T-helper 17 cell (primary cell): ENCODE data around the gene SHROOM3. TPM values are rescaled to one million over a fixed set of nuclear protein-coding genes. Genes with fewer than 3 reads are reported as not detected.
"Not testable (repeated sequence)": the region's sequence is repeated elsewhere in the genome, so short reads cannot be mapped to it uniquely, and the experiment has no call there.

ENCODE experiments used
- ATAC-seq: fragments of 150-1000 bp; cut with Tn5 transposase; 2 replicates; pipeline ENCODE4 v1.10.0; 2021; ENCODE audit warnings: mild to moderate bottlenecking, moderate library complexity
- DNase-seq, 3 donors: peaks; one replicate each; pipeline versions ENCODE4 v3.0.0 to v3.0.0-alpha.2; 2020 to 2021
- H3K9me3 ChIP-seq: one replicate; pipeline ENCODE4 v1.7.0; 2013; ENCODE audit warnings: low read length, mild to moderate bottlenecking; ENCODE audit not compliant: control insufficient read depth, poor library complexity, severe bottlenecking
- H3K27ac Mint-ChIP-seq: one replicate; pipeline ENCODE4 v1.8.0; 2022; ENCODE audit warnings: mild to moderate bottlenecking, moderate library complexity, mixed read lengths
- H3K27me3 Mint-ChIP-seq: one replicate; pipeline ENCODE4 v1.8.0; 2022; ENCODE audit warnings: mixed read lengths
- H3K36me3 Mint-ChIP-seq: one replicate; pipeline ENCODE4 v1.8.0; 2022; ENCODE audit warnings: low read depth, mixed read lengths
- H3K4me1 Mint-ChIP-seq: one replicate; pipeline ENCODE4 v1.8.0; 2022; ENCODE audit warnings: mild to moderate bottlenecking, mixed read lengths
- H3K4me3 Mint-ChIP-seq: one replicate; pipeline ENCODE4 v1.8.0; 2022; ENCODE audit warnings: mild to moderate bottlenecking, moderate library complexity, mixed read lengths
- total RNA-seq, 4 donors: library from RNA in 2 of 4; stranded (reverse) in 2 of 4; gene quantifications; one replicate each; pipeline ENCODE4 v1.2.3 and lab custom pipeline; 2022 to 2026

Gene SHROOM3
- total RNA-seq, 2 donors from 2014 or later, result not detected

DNA sequence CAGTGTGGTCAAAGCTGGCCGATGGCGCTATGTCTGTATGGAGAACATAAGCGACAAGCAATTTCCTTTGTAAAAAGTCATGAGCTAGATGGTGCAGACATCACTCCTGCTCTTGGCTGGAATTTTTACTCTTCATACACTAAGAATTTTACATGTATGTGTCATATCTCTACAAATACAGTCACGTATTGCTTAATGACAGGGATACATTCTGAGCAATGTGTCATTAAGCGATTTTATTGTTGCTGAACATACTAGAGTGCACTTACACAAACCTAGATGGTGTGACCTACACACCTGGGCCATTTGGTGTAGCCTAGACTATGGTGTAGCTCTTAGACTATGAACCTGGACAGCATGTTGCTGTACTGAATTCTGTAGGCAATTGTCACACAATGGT is 277.5 kb downstream of the SHROOM3 start:
- H3K27me3 Mint-ChIP-seq, result peaks cover 45% of the 10 kb centered on the region
- H3K36me3 Mint-ChIP-seq, result no peaks in the 10 kb centered on the region
- no peak for ATAC-seq
- no peak overlapping the region for H3K27ac Mint-ChIP-seq
- H3K9me3 ChIP-seq, result no peaks in the 10 kb centered on the region
- no peak overlapping the region for H3K4me3 Mint-ChIP-seq
- peaks cover 10% of the 10 kb centered on the region for H3K4me1 Mint-ChIP-seq
- DNase-seq, result no peak

DNA sequence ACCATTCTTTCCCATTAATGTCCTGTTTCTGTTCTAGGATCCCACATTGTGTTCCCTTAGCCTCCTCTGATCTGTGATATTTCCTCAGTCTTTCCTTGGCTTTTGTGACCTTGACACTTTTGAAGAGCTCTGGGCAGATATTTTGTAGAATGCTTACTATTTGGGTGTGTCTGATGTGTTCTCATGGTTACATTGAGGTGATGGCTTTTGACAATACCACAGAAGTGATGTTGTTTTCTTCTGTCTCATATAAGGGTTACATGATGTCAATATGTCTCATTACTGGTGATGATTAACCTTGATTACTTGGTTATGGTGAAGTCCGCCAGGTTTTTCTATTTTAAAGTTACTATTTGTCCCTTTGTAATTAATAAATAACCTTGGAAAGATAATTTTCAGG is 279.2 kb downstream of the SHROOM3 start:
- peaks cover 10% of the 10 kb centered on the region for H3K4me1 Mint-ChIP-seq
- H3K27ac Mint-ChIP-seq, result no peak overlapping the region
- no peak for ATAC-seq
- no peaks in the 10 kb centered on the region for H3K9me3 ChIP-seq
- H3K36me3 Mint-ChIP-seq, result no peaks in the 10 kb centered on the region
- no peak overlapping the region for H3K4me3 Mint-ChIP-seq
- DNase-seq, result no peak
- H3K27me3 Mint-ChIP-seq, result peaks cover 36% of the 10 kb centered on the region

DNA sequence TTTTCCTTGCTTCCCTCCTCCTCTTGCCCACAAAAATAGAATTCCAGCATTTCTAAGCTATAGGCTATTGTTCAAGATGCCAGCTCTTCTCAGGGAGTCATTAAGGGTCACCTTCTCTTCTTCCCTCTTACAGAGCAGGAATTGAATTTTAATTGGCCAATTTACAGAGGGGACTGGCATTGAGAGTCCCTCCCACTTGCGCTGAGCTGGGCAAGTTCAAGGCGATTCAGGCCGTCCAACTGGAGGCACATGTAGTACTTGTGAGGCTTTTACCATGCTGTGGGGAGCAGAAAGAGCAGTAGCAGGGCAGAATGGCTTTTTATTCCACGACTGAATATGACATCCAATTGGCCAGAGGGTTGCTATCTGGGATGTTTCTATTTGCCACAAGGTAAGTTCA is 281.0 kb downstream of the SHROOM3 start:
- Mint-ChIP-seq H3K27me3 (peaks cover 37% of the 10 kb centered on the region), H3K27ac (no peak overlapping the region), H3K4me1 (peaks cover 7% of the 10 kb centered on the region), H3K4me3 (no peak overlapping the region), H3K36me3 (no peaks in the 10 kb centered on the region)
- no peak for ATAC-seq
- DNase-seq, result no peak
- H3K9me3 ChIP-seq, result no peaks in the 10 kb centered on the region

DNA sequence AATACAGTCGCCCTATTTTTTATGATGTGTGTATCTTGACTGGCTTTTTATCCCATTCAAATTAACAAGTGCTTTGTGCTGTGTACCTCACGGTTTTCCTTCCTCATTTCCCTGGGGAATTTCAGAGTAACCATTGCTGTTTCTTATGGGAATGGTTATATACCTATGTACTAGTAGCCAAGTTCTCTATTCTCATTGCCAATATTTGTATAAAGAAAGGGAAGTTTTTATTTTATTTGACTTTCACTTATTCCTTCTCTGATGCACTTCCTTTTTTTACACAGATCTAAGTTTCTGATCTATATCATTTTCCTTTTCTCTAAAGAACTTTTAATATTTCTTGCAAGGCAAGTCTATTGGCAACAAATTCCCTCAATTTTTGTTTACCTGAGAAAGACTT is 281.6 kb downstream of the SHROOM3 start:
- H3K4me1 Mint-ChIP-seq, result peaks cover 7% of the 10 kb centered on the region
- H3K27me3 Mint-ChIP-seq, result peaks cover 37% of the 10 kb centered on the region
- no peak for ATAC-seq
- H3K9me3 ChIP-seq, result no peaks in the 10 kb centered on the region
- no peak overlapping the region for H3K4me3 Mint-ChIP-seq
- H3K27ac Mint-ChIP-seq, result no peak overlapping the region
- no peaks in the 10 kb centered on the region for H3K36me3 Mint-ChIP-seq
- DNase-seq, result no peak

DNA sequence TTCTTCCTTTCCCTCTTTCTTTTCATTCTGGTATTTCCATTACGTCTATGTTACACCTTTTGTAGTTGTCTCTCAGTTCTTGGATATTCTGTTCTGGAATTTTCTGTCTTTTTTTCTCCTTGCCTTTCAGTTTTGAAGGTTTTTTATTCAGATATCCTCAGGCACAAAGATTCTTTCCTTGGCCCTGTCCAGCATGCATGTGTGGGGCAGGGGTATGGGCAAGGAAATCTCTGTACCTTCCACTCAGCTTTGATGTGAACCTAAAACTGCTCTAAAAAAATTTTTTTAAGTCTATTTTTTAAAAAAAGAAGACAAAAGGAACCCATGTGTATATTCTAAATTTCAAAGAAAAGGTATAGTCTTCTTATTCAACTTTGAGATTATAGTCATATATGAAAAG is 282.4 kb downstream of the SHROOM3 start:
- Mint-ChIP-seq H3K27ac (no peak overlapping the region), H3K36me3 (no peaks in the 10 kb centered on the region), H3K4me3 (no peak overlapping the region), H3K27me3 (peaks cover 37% of the 10 kb centered on the region), H3K4me1 (peaks cover 7% of the 10 kb centered on the region)
- DNase-seq (no peak), ATAC-seq (no peak)
- H3K9me3 ChIP-seq, result no peaks in the 10 kb centered on the region

DNA sequence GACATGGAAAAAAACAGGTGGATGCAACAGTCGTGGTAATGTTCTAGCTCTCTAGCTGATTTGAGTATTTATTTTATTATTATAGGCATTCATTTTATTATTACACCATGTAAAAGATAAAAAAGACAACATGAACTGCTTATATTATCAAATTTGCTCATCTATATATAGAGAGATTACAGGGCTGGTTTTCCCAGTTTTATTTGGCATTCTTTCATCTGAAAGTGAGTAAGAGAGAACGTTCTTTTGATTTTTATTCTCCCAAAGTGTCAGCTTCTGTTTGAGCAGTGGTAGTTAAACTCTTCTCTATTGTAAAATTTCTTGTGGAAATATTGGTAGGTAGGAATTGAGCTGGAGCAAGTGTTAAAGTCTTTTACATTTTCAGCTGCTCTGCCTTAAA is 283.0 kb downstream of the SHROOM3 start:
- no peaks in the 10 kb centered on the region for H3K9me3 ChIP-seq
- no peak for ATAC-seq
- no peak overlapping the region for H3K27ac Mint-ChIP-seq

DNA sequence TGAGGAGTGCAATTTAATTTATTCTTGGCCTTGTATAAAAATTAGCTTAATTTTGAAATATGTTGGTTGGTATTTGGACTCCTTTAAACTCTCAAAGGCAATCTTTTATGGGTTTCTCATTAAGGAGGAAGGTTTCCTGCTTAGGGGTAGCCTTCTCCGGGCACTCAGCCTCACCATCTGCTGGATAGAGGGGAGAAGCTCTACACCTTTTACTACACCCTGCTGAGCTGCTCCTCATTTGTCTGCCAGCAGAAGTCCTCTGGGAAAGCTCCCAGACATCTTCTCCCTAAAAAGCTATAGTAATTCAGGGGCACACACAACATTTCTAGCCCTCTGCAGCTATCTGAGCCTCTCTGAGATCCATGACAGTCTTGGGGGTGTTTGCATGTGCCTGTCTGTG is 283.8 kb downstream of the SHROOM3 start:
- H3K4me3 Mint-ChIP-seq, result no peak overlapping the region

More for the DNA sequence above, 283.0 kb downstream of the SHROOM3 start:
- Mint-ChIP-seq H3K4me3 (no peak overlapping the region), H3K27me3 (peaks cover 37% of the 10 kb centered on the region), H3K36me3 (no peaks in the 10 kb centered on the region), H3K4me1 (peaks cover 7% of the 10 kb centered on the region)
- DNase-seq, result no peak

DNA sequence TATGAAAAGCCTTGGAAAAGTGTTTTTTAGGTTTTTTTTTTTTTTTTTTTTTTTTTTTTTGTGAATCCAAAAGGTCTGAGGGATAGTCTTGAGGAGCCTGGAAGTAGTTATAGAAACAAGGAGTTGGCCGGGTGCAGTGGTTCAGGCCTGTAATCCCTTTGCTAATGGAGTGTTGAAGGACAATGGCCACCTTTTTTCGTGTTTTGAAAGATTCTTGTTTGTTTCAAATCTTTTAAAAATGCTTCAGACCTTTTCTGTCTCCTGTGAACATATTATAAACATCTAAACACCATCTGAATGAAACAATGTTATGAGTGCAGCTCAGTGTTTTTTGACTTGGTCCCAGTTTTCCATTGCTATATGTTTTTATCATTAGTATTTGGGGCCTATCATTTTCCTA is 285.1 kb downstream of the SHROOM3 start:
- H3K4me3 Mint-ChIP-seq, result no peak overlapping the region
- ATAC-seq, result no peak
- peaks cover 38% of the 10 kb centered on the region for H3K27me3 Mint-ChIP-seq
- H3K9me3 ChIP-seq, result no peaks in the 10 kb centered on the region
- no peak for DNase-seq
- H3K27ac Mint-ChIP-seq, result no peak overlapping the region
- no peaks in the 10 kb centered on the region for H3K36me3 Mint-ChIP-seq
- peaks cover 8% of the 10 kb centered on the region for H3K4me1 Mint-ChIP-seq

More for the DNA sequence above, 283.8 kb downstream of the SHROOM3 start:
- H3K27ac Mint-ChIP-seq, result no peak overlapping the region
- H3K27me3 Mint-ChIP-seq, result peaks cover 37% of the 10 kb centered on the region
- DNase-seq (no peak), ATAC-seq (no peak)
- H3K4me1 Mint-ChIP-seq, result peaks cover 11% of the 10 kb centered on the region
- no peaks in the 10 kb centered on the region for H3K36me3 Mint-ChIP-seq
- no peaks in the 10 kb centered on the region for H3K9me3 ChIP-seq

DNA sequence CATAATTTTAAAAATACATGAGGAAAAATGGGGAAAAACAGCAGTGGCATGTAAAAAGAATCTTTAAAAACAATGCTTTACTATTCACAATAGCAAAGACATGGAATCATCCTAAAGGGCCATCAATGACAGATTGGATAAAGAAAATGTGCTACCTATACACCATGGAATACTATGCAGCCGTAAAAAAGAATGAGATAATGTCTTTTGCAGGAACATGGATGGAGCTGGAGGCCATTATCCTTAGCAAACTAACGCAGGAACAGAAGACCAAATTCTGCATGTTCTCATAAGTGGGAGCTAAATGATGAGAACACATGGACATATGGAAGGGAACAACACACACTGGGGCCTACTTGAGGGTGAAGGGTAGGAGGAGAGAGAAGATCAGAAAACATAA is 287.1 kb downstream of the SHROOM3 start:
- H3K36me3 Mint-ChIP-seq, H3K4me3 Mint-ChIP-seq, H3K4me1 Mint-ChIP-seq, ATAC-seq, DNase-seq, H3K9me3 ChIP-seq, H3K27ac Mint-ChIP-seq: not testable (repeated sequence)
- peaks cover 38% of the 10 kb centered on the region for H3K27me3 Mint-ChIP-seq

DNA sequence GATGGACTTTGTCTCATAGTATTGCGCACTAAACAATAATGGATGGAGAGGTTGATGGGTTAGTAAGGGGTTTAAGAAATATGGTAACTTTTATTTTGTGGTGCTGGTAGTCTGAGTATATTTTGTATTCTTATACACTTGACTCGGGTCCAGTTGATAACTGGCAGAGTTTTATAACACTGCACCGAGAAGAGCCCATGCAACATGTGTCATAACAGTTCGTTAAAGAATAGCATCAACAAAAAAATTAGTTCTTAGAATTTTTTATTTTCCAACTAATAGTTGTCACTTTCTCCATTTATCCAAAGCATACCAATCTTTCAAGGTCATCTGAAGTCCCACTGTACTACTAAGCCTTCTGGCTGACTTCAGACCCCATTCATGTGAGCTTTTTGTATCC is 287.8 kb downstream of the SHROOM3 start:
- no peak overlapping the region for H3K4me3 Mint-ChIP-seq
- ATAC-seq (no peak), DNase-seq (no peak)
- peaks cover 36% of the 10 kb centered on the region for H3K27me3 Mint-ChIP-seq
- H3K36me3 Mint-ChIP-seq, result peaks cover 4% of the 10 kb centered on the region
- H3K9me3 ChIP-seq, result no peaks in the 10 kb centered on the region
- peaks cover 4% of the 10 kb centered on the region for H3K4me1 Mint-ChIP-seq
- no peak overlapping the region for H3K27ac Mint-ChIP-seq

DNA sequence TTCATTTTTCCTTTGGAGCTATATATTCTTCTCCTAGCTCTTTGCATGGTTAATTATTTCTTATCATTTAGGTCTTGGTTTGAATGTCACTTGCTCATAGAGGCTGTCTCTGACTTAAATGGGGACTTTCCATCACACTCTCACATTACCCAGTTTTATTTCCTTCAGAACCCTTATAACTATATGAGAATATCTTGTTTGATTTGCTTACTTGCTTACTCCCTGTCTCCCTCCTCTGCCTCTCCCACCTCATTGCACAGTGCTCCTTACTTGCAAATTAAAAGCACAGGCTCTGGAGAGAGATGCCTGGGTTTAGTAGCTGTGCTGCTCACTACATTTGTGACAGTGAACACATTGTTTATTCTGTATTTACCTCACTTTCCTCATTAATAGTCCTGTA is 288.3 kb downstream of the SHROOM3 start:
- H3K9me3 ChIP-seq, result no peaks in the 10 kb centered on the region
- Mint-ChIP-seq H3K36me3 (peaks cover 4% of the 10 kb centered on the region), H3K4me1 (peaks cover 4% of the 10 kb centered on the region), H3K4me3 (no peak overlapping the region), H3K27ac (no peak overlapping the region), H3K27me3 (peaks cover 41% of the 10 kb centered on the region)
- ATAC-seq, result no peak
- no peak for DNase-seq

DNA sequence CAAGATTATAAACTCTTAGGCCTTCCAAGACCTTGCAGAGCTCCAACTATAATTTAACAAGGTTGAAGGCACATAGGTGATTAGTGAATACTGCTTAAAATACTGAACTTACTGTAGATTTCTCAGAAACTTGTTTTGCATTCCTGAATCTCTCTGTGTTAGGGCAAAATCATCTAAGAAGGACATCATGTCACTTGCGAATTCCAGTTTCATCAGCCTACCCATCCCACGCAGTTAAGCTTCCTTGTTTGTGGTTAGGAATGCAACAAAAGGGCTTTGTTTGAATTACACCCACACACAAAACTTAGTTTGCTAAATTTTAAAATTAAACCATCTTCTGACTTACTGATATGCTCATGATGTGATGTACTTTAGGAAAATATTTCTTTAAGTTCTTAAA is 288.9 kb downstream of the SHROOM3 start:
- peaks cover 4% of the 10 kb centered on the region for H3K36me3 Mint-ChIP-seq
- ATAC-seq (no peak), DNase-seq (no peak)
- H3K27ac Mint-ChIP-seq, result no peak overlapping the region
- peaks cover 4% of the 10 kb centered on the region for H3K4me1 Mint-ChIP-seq
- no peak overlapping the region for H3K4me3 Mint-ChIP-seq
- H3K27me3 Mint-ChIP-seq, result peaks cover 44% of the 10 kb centered on the region
- H3K9me3 ChIP-seq, result no peaks in the 10 kb centered on the region

DNA sequence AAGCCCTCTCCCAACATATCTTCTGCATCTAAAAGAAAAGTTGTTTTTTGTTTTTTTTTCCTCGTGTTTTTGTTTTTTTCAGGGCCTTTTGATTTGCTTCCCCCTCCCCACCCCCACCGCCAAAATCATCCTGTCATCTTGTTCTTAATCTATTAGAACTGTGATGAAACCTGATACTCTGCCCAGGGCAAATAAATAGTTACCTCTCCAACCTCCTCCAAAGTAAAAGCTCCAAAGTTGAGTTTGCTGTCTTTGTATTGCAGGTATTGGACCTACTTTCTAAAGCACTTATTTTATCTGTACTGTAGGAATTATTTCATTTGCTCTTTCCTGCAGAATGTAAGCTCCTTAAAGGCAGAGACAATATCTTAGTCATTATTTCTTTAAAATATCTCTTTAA is 290.0 kb downstream of the SHROOM3 start:
- no peaks in the 10 kb centered on the region for H3K9me3 ChIP-seq
- H3K27me3 Mint-ChIP-seq, result peaks cover 35% of the 10 kb centered on the region
- H3K36me3 Mint-ChIP-seq, result peaks cover 4% of the 10 kb centered on the region
- no peak overlapping the region for H3K27ac Mint-ChIP-seq
- no peak for ATAC-seq
- no peak overlapping the region for H3K4me3 Mint-ChIP-seq
- H3K4me1 Mint-ChIP-seq, result peaks cover 4% of the 10 kb centered on the region
- DNase-seq, result no peak

DNA sequence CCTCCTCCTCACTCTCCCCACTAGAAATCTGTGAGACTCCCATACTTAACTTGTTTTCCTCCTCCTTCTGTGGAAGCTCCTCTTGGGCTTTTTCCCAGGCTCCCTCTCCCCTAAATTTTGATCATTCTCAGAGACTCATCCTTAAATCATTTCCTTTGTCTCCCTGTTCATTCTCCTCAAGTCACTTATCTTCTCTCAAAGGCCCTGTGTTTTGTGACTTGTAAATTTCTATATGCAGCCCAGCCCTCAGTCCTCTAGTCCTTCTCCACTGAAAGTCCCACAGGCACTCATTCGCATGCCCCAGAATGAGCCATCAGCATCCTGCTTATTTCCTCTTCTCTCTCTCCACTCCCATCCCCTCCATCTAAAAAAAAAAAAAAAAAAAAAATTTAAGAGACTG is 291.1 kb downstream of the SHROOM3 start:
- ATAC-seq, result no peak
- Mint-ChIP-seq H3K36me3 (peaks cover 4% of the 10 kb centered on the region), H3K27me3 (peaks cover 39% of the 10 kb centered on the region), H3K4me1 (peaks cover 4% of the 10 kb centered on the region), H3K4me3 (no peak overlapping the region), H3K27ac (no peak overlapping the region)
- no peak for DNase-seq
- no peaks in the 10 kb centered on the region for H3K9me3 ChIP-seq

DNA sequence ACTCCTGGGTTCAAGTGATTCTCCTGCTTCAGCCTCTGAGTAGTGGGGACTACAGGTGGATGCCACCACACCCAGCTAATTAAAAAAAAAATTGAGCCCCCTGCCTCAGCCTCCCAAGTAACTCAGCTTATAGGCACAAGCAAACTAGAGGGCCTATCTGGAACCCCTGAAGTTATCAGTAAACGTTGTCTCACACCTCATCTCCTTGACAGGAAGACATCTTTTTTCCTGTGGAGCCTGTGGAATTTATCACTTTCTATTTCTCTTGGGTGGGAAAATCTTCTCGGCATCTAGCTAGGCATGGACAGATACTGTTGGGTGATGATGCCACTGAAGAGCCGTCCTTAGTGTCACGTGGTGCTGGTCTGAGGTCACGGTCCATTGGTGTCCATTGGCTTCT is 291.6 kb downstream of the SHROOM3 start:
- H3K4me3 Mint-ChIP-seq, result no peak overlapping the region
- H3K27ac Mint-ChIP-seq, result no peak overlapping the region
- peaks cover 43% of the 10 kb centered on the region for H3K27me3 Mint-ChIP-seq
- no peak for ATAC-seq
- H3K4me1 Mint-ChIP-seq, result peaks cover 4% of the 10 kb centered on the region
- no peak for DNase-seq
- H3K36me3 Mint-ChIP-seq, result peaks cover 4% of the 10 kb centered on the region
- no peaks in the 10 kb centered on the region for H3K9me3 ChIP-seq
